CD4-positive, alpha-beta T cell treated with Interleukin-4 for 1 hour (primary cell): Measurements from ENCODE around the gene POPDC3.

ENCODE experiments used
- DNase-seq, 2 donors: peaks; one replicate each; pipeline ENCODE4 v3.0.0-alpha.2; 2020 to 2022

POPDC3 gene

GRCh38 chr6:105138141-105138540 is 41.7 kb downstream of the POPDC3 start:
- DNase-seq, result no peak

- no peak for DNase-seq
These were observed 42.4 kb downstream of the POPDC3 start for GRCh38 chr6:105137388-105137787.

- DNase-seq, result peak; percentile 2 to 17
These were observed 43.1 kb downstream of the POPDC3 start for GRCh38 chr6:105136431-105137350.

GRCh38 chr6:105135907-105136430 is 43.8 kb downstream of the POPDC3 start:
- no peak for DNase-seq

- no peak for DNase-seq
These were observed 44.8 kb downstream of the POPDC3 start for GRCh38 chr6:105135056-105135455.

GRCh38 chr6:105122717-105123116 is 57.1 kb downstream of the POPDC3 start:
- no peak for DNase-seq

- no peak for DNase-seq
These were observed 57.8 kb downstream of the POPDC3 start for GRCh38 chr6:105121981-105122380.

GRCh38 chr6:105120570-105120969 is 59.2 kb downstream of the POPDC3 start:
- DNase-seq, result no peak

- no peak for DNase-seq
These were observed 63.7 kb downstream of the POPDC3 start for GRCh38 chr6:105116150-105116549.

- DNase-seq, result no peak
These were observed 66.4 kb downstream of the POPDC3 start for GRCh38 chr6:105113422-105113821.

- no peak for DNase-seq
These were observed 67.2 kb downstream of the POPDC3 start for GRCh38 chr6:105112577-105112976.

GRCh38 chr6:105111871-105112270 is 67.9 kb downstream of the POPDC3 start:
- DNase-seq, result no peak

GRCh38 chr6:105111105-105111504 is 68.7 kb downstream of the POPDC3 start:
- no peak for DNase-seq

GRCh38 chr6:105109955-105110895 is 69.6 kb downstream of the POPDC3 start:
- DNase-seq, result no peak

GRCh38 chr6:105108631-105109262 is 71.1 kb downstream of the POPDC3 start:
- no peak for DNase-seq
